Endodermal cell (in vitro differentiated cells): ENCODE measurements around the gene ESF1. TPM values are rescaled to one million over a fixed set of nuclear protein-coding genes. Genes with fewer than 3 reads are reported as not detected.
A peak's percentile ranks its signal among the peaks of the same experiment; 100 is the strongest.

ENCODE experiments used
- DNase-seq: peaks from one replicate; pipeline ENCODE4 v3.0.0-alpha.2; 2017
- H3K27ac ChIP-seq: 2 replicates; pipeline ENCODE4 v1.5.1; 2013; ENCODE audit warnings: mild to moderate bottlenecking, low read depth, low read length, moderate library complexity
- H3K27me3 ChIP-seq: 2 replicates; pipeline ENCODE4 v1.6.1; 2013; ENCODE audit warnings: mild to moderate bottlenecking, low read length, moderate library complexity; ENCODE audit not compliant: insufficient read depth, control insufficient read depth, poor library complexity, severe bottlenecking
- H3K36me3 ChIP-seq: 2 replicates; pipeline ENCODE4 v1.7.0; 2013; ENCODE audit warnings: mild to moderate bottlenecking, low read length, moderate library complexity; ENCODE audit not compliant: control insufficient read depth, insufficient read depth
- H3K4me1 ChIP-seq: one replicate; pipeline ENCODE4 v1.7.0; 2013; ENCODE audit warnings: low read length; ENCODE audit not compliant: control insufficient read depth, insufficient read depth
- H3K4me3 ChIP-seq: 2 replicates; pipeline ENCODE4 v1.5.1; 2013; ENCODE audit warnings: mild to moderate bottlenecking, low read length, moderate library complexity
- H3K9ac ChIP-seq: 2 replicates; pipeline ENCODE4 v1.6.1; 2013; ENCODE audit warnings: mild to moderate bottlenecking, low read length, moderate library complexity; ENCODE audit not compliant: poor library complexity, severe bottlenecking; ENCODE audit errors: extremely low read depth
- H3K9me3 ChIP-seq: 2 replicates; pipeline ENCODE4 v1.6.1; 2013; ENCODE audit warnings: mild to moderate bottlenecking, low read length, moderate library complexity; ENCODE audit not compliant: control insufficient read depth
- H3K27ac Mint-ChIP-seq: 2 replicates; pipeline ENCODE4 v1.8.0; 2020; ENCODE audit warnings: mixed read lengths
- H3K27me3 Mint-ChIP-seq: 2 replicates; pipeline ENCODE4 v1.8.0; 2021; ENCODE audit warnings: mild to moderate bottlenecking, mixed read lengths; ENCODE audit not compliant: insufficient read depth
- H3K36me3 Mint-ChIP-seq: 2 replicates; pipeline ENCODE4 v1.8.0; 2020; ENCODE audit warnings: low read depth, mixed read lengths
- H3K4me1 Mint-ChIP-seq: 2 replicates; pipeline ENCODE4 v1.8.0; 2020; ENCODE audit warnings: mixed read lengths
- H3K4me3 Mint-ChIP-seq: 2 replicates; pipeline ENCODE4 v1.8.0; 2020; ENCODE audit warnings: mild to moderate bottlenecking, moderate library complexity, mixed read lengths
- H3K9me3 Mint-ChIP-seq: 2 replicates; pipeline ENCODE4 v1.8.0; 2020; ENCODE audit warnings: mild to moderate bottlenecking, mixed read lengths
- WGBS, 2 experiments: methylation state at CpG; one replicate each; pipeline versions ENCODE4 v1.1.5 to v1.1.7; 2013; ENCODE audit warnings: missing lambda C conversion rate in 2 of 2, mixed read lengths in 1 of 2; ENCODE audit not compliant: insufficient coverage in 1 of 2, insufficient read length in 1 of 2; 5-methylcytosine and 5-hydroxymethylcytosine counted together
- total RNA-seq, 2 donors: library from RNA; stranded (reverse); fragmentation: NEBNext Ultra II Directional in 1 of 2; extraction: Animal tissue kit (Norgen Biotek cat#: 25700) in 1 of 2; gene quantifications; 2 replicates in 1 of 2; 3 replicates in 1 of 2; pipeline ENCODE4 v1.2.1, GENCODE V29; 2021
- TF ChIP-seq, protein P1 (sequence below): fragments of 200-600 bp; sonication (generic); conservative IDR thresholded peaks from 2 replicates; pipeline ENCODE4 v1.5.0; 2021; ENCODE audit warnings: antibody characterized with exemption, mild to moderate bottlenecking

ESF1 gene
- total RNA-seq, 2 donors from 2014 or later, result 23.9 to 32.1 TPM

GRCh38 chr20:13784271-13784892 is 337 bp downstream of the ESF1 start:
- Mint-ChIP-seq H3K27me3 (no peaks in the 10 kb centered on the region), H3K9me3 (no peaks in the 10 kb centered on the region), H3K4me1 (peaks cover 17% of the 10 kb centered on the region), H3K4me3 (peak overlapping the region; percentile 89), H3K36me3 (peaks cover 36% of the 10 kb centered on the region), H3K27ac (peak overlapping the region; percentile 98)
- H3K27me3 ChIP-seq, result no peaks in the 10 kb centered on the region
- H3K36me3 ChIP-seq, result peaks cover 44% of the 10 kb centered on the region
- TF ChIP-seq, protein P1, sequence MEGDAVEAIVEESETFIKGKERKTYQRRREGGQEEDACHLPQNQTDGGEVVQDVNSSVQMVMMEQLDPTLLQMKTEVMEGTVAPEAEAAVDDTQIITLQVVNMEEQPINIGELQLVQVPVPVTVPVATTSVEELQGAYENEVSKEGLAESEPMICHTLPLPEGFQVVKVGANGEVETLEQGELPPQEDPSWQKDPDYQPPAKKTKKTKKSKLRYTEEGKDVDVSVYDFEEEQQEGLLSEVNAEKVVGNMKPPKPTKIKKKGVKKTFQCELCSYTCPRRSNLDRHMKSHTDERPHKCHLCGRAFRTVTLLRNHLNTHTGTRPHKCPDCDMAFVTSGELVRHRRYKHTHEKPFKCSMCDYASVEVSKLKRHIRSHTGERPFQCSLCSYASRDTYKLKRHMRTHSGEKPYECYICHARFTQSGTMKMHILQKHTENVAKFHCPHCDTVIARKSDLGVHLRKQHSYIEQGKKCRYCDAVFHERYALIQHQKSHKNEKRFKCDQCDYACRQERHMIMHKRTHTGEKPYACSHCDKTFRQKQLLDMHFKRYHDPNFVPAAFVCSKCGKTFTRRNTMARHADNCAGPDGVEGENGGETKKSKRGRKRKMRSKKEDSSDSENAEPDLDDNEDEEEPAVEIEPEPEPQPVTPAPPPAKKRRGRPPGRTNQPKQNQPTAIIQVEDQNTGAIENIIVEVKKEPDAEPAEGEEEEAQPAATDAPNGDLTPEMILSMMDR, result no peak
- no peak for DNase-seq
- no peaks in the 10 kb centered on the region for H3K4me1 ChIP-seq
- H3K27ac ChIP-seq, result peak overlapping the region; percentile 69
- H3K9me3 ChIP-seq, result no peaks in the 10 kb centered on the region
- peak overlapping the region; percentile 100 for H3K4me3 ChIP-seq
- H3K9ac ChIP-seq, result peak overlapping the region; percentile 79
- 0 to 1% methylated on average over 7 to 25 of the region's 26 CpGs for WGBS, 2 experiments

DNA sequence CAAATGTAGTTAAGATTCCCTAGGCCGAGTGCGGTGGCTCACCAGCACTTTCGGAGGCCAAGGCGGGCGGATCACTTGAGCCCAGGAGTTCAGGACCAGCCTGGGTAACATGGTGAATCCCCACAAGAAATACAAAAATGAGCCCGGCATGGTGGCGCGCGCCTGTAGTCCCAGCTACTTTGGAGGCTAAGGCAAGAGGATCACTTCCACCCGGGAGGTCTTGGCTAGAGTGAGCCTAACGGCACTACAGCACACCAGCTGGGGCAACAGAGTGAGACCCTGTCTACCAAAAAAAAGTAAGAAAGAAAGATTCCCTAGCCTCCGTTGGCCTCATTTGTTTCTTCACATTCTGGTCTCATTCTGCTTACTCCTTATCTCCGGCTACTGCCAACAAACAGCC is 1.2 kb downstream of the ESF1 start:
- WGBS, 2 experiments, result 92 to 99% methylated on average over 8 to 13 of the region's 13 CpGs
- Histone ChIP-seq H3K9ac (no peak overlapping the region), H3K36me3 (peaks cover 48% of the 10 kb centered on the region), H3K27ac (no peak overlapping the region), H3K4me3 (peak overlapping the region; percentile 100), H3K27me3 (no peaks in the 10 kb centered on the region), H3K9me3 (no peaks in the 10 kb centered on the region), H3K4me1 (no peaks in the 10 kb centered on the region)
- no peak for DNase-seq
- H3K27ac Mint-ChIP-seq, result no peak overlapping the region
- peaks cover 36% of the 10 kb centered on the region for H3K36me3 Mint-ChIP-seq
- TF ChIP-seq, protein P1, result no peak
- no peaks in the 10 kb centered on the region for H3K9me3 Mint-ChIP-seq
- peaks cover 17% of the 10 kb centered on the region for H3K4me1 Mint-ChIP-seq
- H3K4me3 Mint-ChIP-seq, result peak overlapping the region; percentile 89
- H3K27me3 Mint-ChIP-seq, result no peaks in the 10 kb centered on the region

DNA sequence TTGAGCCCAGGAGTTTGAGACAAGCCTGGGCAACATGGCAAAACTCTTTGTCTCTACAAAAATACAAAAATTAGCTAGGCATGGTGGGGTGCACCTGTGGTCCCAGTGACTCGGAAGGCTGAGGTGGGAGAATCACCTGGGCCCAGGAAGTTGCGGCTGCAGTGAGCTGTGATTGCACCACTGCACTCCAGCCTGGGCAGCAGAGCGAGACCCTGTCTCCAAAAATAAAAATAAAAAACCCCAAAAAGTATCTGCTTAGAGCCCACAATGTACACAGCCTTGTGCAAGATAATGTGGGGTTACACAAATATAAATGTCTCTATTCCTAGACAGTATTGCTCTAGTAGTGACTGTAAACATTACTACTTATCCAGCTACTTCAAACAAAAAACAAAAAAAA is 5.9 kb downstream of the ESF1 start:
- H3K27ac Mint-ChIP-seq, result no peak overlapping the region
- Histone ChIP-seq H3K27ac (no peak overlapping the region), H3K9me3 (no peaks in the 10 kb centered on the region), H3K9ac (no peak overlapping the region), H3K36me3 (peaks cover 85% of the 10 kb centered on the region), H3K4me3 (no peak overlapping the region), H3K27me3 (no peaks in the 10 kb centered on the region), H3K4me1 (no peaks in the 10 kb centered on the region)
- 90 to 96% methylated on average over 2 to 3 of the region's 3 CpGs for WGBS, 2 experiments
- TF ChIP-seq, protein P1, result no peak
- peaks cover 62% of the 10 kb centered on the region for H3K36me3 Mint-ChIP-seq
- no peaks in the 10 kb centered on the region for H3K4me1 Mint-ChIP-seq
- no peak overlapping the region for H3K4me3 Mint-ChIP-seq
- no peak for DNase-seq
- no peaks in the 10 kb centered on the region for H3K9me3 Mint-ChIP-seq
- H3K27me3 Mint-ChIP-seq, result no peaks in the 10 kb centered on the region
